Panc1 (cell line): Measurements from ENCODE around the gene ADSS1. TPM values are rescaled to one million over a fixed set of nuclear protein-coding genes. Genes with fewer than 3 reads are reported as not detected.

Source experiments
- microRNA-seq: library from miRNA; unstranded; fragments of <30 nt; microRNA quantifications from one replicate; pipeline ENCODE4 v1.1.0, GENCODE V29; 2020; ENCODE audit not compliant: unreplicated experiment
- total RNA-seq: library from RNA; stranded (reverse); gene quantifications from one replicate; pipeline ENCODE4 v1.2.1, GENCODE V29; 2021; ENCODE audit not compliant: unreplicated experiment

ADSS1 gene
- total RNA-seq, 1 experiment from 2014 or later: 9.4 TPM

Small RNA genes within 50 kb of the gene (microRNA-seq; reads per million reads assigned to microRNA genes)
- not detected for gene MIR4710

Other genes starting within 250 kb of the ADSS1 start
- gene C14orf180, start 144.5 kb upstream of the ADSS1 start, total RNA-seq: not detected
- gene TMEM179, start 119.5 kb upstream of the ADSS1 start, total RNA-seq: 3.4 TPM
- 195 TPM for gene INF2, start 34.6 kb upstream of the ADSS1 start, total RNA-seq
- gene SIVA1, start 28.9 kb downstream of the ADSS1 start, total RNA-seq: 100 TPM
- 175 TPM for gene AKT1, start 71.5 kb downstream of the ADSS1 start, total RNA-seq
- 16.5 TPM for gene ZBTB42, start 76.9 kb downstream of the ADSS1 start, total RNA-seq
- gene CEP170B, start 141.0 kb downstream of the ADSS1 start, total RNA-seq: 17.8 TPM
- gene PLD4, start 200.7 kb downstream of the ADSS1 start, total RNA-seq: 0.15 TPM